ENCODE data around the gene APOM. TPM values are rescaled to one million over a fixed set of nuclear protein-coding genes. Genes with fewer than 3 reads are reported as not detected.

APOM gene
- total RNA-seq, 1 experiment from 2014 or later = 0.91 TPM

- DNase-seq (ENCODE audit: low spot score) = no peak
Measured at GRCh38 chr6:31658158-31658688, 2.5 kb downstream of the APOM start.

GRCh38 chr6:31658983-31659648, 3.4 kb downstream of the APOM start:
- no peak for DNase-seq (ENCODE audit: low spot score)

- DNase-seq (ENCODE audit: low spot score) = no peak
Measured at GRCh38 chr6:31659649-31660380, 4.1 kb downstream of the APOM start.

GRCh38 chr6:31660381-31661261, 4.9 kb downstream of the APOM start, which contains the start of gene C6orf47:
Gene C6orf47, minus strand, starts transcription at chr6:31660778. Its CDS starts 831 bp downstream, at chr6:31659947.
- DNase-seq (ENCODE audit: low spot score) = peak; percentile 68

GRCh38 chr6:31661262-31662123, 5.8 kb downstream of the APOM start:
- DNase-seq (ENCODE audit: low spot score) = no peak

- DNase-seq (ENCODE audit: low spot score) = no peak
Measured at GRCh38 chr6:31662124-31662723, 6.5 kb downstream of the APOM start.

GRCh38 chr6:31663126-31663960, 7.6 kb downstream of the APOM start:
- DNase-seq (ENCODE audit: low spot score) = no peak

- DNase-seq (ENCODE audit: low spot score) = peak; percentile 58
Measured at GRCh38 chr6:31663961-31664789, 8.5 kb downstream of the APOM start.

- peak; percentile 97 for DNase-seq (ENCODE audit: low spot score)
Measured at GRCh38 chr6:31664790-31665500, 9.3 kb downstream of the APOM start, which contains the start of gene GPANK1. Gene GPANK1, minus strand, starts transcription at chr6:31664997. Its CDS starts 519 bp downstream, at chr6:31664478.

- peak; percentile 97 for DNase-seq (ENCODE audit: low spot score)
Measured at GRCh38 chr6:31665501-31666336, 10.0 kb downstream of the APOM start, which contains the start of gene CSNK2B. Gene CSNK2B, plus strand, starts transcription at chr6:31666080. Its CDS starts 752 bp downstream, at chr6:31666832.

- no peak for DNase-seq (ENCODE audit: low spot score)
Measured at GRCh38 chr6:31666337-31666965, 10.8 kb downstream of the APOM start.

GRCh38 chr6:31669676-31670075, 14.0 kb downstream of the APOM start, which contains the start of gene LY6G5B:
Gene LY6G5B, plus strand, starts transcription at chr6:31669976. Its CDS starts 975 bp downstream, at chr6:31670951.
- no peak for DNase-seq (ENCODE audit: low spot score)

GRCh38 chr6:31676322-31676903, 20.7 kb downstream of the APOM start:
- DNase-seq (ENCODE audit: low spot score) = no peak

- DNase-seq (ENCODE audit: low spot score) = no peak
Measured at GRCh38 chr6:31676904-31677303, 21.2 kb downstream of the APOM start.

GRCh38 chr6:31677955-31678354, 22.3 kb downstream of the APOM start:
- DNase-seq (ENCODE audit: low spot score) = no peak

Data from H4 (cell line).